Activated CD8-positive, alpha-beta memory T cell treated with anti-CD3 and anti-CD28 coated beads, Interleukin-2, amount 10 ng/mL, durations not matched to agents 7 days and 5 days (primary cell): Measurements from ENCODE around the gene CFI. TPM values are rescaled to one million over a fixed set of nuclear protein-coding genes. Genes with fewer than 3 reads are reported as not detected.

ENCODE experiments used
- ATAC-seq: fragments of 150-1000 bp; cut with Tn5 transposase; one replicate; pipeline ENCODE4 v1.10.0; 2021; ENCODE audit warnings: moderate library complexity
- CTCF ChIA-PET: fragments of 350-600 bp; sonication (Branson Sonifier 250); formaldehyde crosslinking; loops from one replicate; lab custom pipeline; 2021; ENCODE audit warnings: antibody characterized with exemption; lab: Charles Lee
- DNase-seq: peaks from one replicate; pipeline ENCODE4 v3.0.0-alpha.2; 2020
- H3K27ac Mint-ChIP-seq: one replicate; pipeline ENCODE4 v1.8.0; 2021; ENCODE audit warnings: mild to moderate bottlenecking, mixed read lengths
- H3K27me3 Mint-ChIP-seq: one replicate; pipeline ENCODE4 v1.8.0; 2021; ENCODE audit warnings: mixed read lengths
- H3K36me3 Mint-ChIP-seq: one replicate; pipeline ENCODE4 v1.8.0; 2021; ENCODE audit warnings: mild to moderate bottlenecking, mixed read lengths
- H3K4me1 Mint-ChIP-seq: one replicate; pipeline ENCODE4 v1.8.0; 2021; ENCODE audit warnings: mixed read lengths
- H3K4me3 Mint-ChIP-seq: one replicate; pipeline ENCODE4 v1.8.0; 2021; ENCODE audit warnings: mild to moderate bottlenecking, moderate library complexity, mixed read lengths
- H3K9me3 Mint-ChIP-seq: one replicate; pipeline ENCODE4 v1.8.0; 2022; ENCODE audit warnings: low read depth, mixed read lengths
- total RNA-seq, 2 experiments: library from RNA; stranded (reverse); gene quantifications; one replicate each; pipeline ENCODE4 v1.2.3, GENCODE V29; 2021

The CFI gene
- total RNA-seq, 2 experiments from 2014 or later = 0.26 TPM; not detected in 1

DNA sequence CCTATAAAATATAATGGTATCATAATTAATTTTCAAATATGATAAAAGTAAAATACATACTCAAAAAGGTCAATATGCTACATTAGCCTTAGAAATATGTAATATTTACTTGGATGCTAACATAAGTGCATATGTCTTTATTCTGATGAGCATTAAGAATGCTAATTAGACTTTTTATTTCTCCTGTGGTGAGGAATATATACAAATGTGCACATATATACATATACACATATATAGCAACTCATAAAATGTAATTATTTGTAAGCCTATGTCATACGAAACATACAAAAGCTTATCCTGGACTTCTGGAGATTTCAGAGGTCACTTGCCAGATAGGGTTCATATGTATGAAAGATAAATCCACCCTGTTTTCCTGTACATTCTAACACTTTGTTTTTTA, 83.0 kb downstream of the CFI start:
- DNase-seq (no peak), ATAC-seq (no peak)
- no peak overlapping the region for H3K4me3 Mint-ChIP-seq
- no peaks in the 10 kb centered on the region for H3K27me3 Mint-ChIP-seq
- no peaks in the 10 kb centered on the region for H3K4me1 Mint-ChIP-seq
- no peaks in the 10 kb centered on the region for H3K9me3 Mint-ChIP-seq
- no peak overlapping the region for H3K27ac Mint-ChIP-seq
- CTCF ChIA-PET = no interaction called here
- peaks cover 24% of the 10 kb centered on the region for H3K36me3 Mint-ChIP-seq

- no peaks in the 10 kb centered on the region for H3K4me1 Mint-ChIP-seq
- peaks cover 21% of the 10 kb centered on the region for H3K36me3 Mint-ChIP-seq
- no peak overlapping the region for H3K27ac Mint-ChIP-seq
- no peak for DNase-seq
- H3K9me3 Mint-ChIP-seq = no peaks in the 10 kb centered on the region
- CTCF ChIA-PET = interaction anchor here (1.3 kb wide), 1 partner anchor 11 kb away, joined by 4 read pairs; no protein-coding TSS in a partner anchor
- no peak for ATAC-seq
- H3K4me3 Mint-ChIP-seq = no peak overlapping the region
- H3K27me3 Mint-ChIP-seq = no peaks in the 10 kb centered on the region
Measured at GRCh38 chr4:109713500-109713899, 88.3 kb downstream of the CFI start.

DNA sequence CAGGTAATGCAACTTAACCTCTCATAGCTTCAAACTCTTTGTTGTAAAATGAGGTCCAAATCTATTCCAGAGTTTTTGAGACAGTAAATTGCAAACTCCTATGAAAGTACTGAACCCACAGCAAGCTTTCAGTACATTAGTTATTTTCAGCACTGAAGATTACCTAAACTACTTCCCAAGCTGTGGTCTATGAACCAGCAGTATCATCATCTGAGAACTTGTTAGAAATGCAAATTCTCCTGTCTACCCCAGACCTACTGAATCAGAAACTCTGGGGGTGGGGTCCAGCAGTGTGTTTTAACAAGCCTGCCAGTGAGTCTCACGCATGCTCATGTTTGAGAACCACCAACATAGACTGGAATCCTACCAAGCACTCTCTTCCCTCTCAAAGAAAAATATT, 92.8 kb downstream of the CFI start:
- Mint-ChIP-seq H3K27ac (no peak overlapping the region), H3K27me3 (no peaks in the 10 kb centered on the region), H3K4me3 (no peak overlapping the region), H3K36me3 (peaks cover 7% of the 10 kb centered on the region), H3K9me3 (no peaks in the 10 kb centered on the region), H3K4me1 (peaks cover 2% of the 10 kb centered on the region)
- no peak for DNase-seq
- ATAC-seq = no peak
- CTCF ChIA-PET = no interaction called here

DNA sequence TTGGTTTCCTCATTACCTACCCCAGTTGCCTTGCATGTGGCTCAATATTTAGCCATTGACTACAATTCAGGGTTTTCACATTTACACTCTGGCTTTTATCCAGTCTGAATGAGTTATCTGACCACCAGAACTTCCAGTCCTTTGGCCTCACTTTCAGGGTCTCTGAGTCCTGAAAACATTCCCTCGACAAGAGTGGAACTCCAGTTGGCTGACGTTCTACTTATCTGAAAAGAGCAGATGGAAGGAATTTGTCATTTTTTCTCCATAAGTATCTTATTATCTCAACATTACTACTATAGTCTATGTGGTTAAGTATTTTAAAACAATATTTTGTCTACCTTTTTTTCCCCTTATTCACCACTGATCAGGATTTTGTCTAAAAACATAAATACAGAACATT, 93.4 kb downstream of the CFI start:
- CTCF ChIA-PET = no interaction called here
- H3K9me3 Mint-ChIP-seq = no peaks in the 10 kb centered on the region
- H3K4me3 Mint-ChIP-seq = no peak overlapping the region
- DNase-seq (no peak), ATAC-seq (no peak)
- H3K36me3 Mint-ChIP-seq = peaks cover 7% of the 10 kb centered on the region
- H3K27ac Mint-ChIP-seq = no peak overlapping the region
- H3K4me1 Mint-ChIP-seq = peaks cover 6% of the 10 kb centered on the region
- H3K27me3 Mint-ChIP-seq = no peaks in the 10 kb centered on the region

DNA sequence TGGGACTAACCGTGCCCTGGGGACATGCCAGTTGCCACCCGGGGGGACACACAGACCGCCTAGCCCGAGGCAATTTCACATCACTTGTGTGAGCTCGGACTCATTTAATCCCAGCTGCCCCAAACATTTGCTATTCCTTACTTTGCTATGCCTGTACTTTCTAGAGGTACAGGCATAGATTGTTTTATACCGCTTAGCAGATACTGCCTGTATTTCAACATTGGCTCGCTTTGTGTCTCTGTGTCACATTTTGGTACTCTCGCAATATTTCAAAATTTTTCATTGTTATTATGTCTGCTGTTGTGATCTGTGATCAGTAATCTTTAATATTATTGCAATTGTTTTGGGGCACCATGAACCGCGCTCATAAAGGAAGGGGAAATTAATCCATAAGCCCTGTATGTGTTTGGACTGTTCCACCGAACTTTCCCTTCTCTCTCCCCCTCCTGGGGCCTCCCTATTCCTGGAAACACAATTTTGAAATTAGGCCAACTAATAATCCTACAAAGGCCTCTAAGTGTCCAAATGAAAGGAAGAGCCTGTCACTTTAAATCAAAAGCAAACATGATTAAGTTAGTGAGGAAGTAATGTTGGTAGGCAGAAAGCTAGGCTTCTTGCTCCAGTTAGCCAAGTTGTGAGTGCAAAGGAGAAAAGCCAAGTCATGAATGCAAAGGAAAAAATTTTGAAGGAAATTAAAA, 98.0 kb downstream of the CFI start:
- DNase-seq (no peak), ATAC-seq (no peak)
- CTCF ChIA-PET = interaction anchor here (0.8 to 4.6 kb wide), 10 partner anchors 13 to 273 kb away, joined by 3 to 24 read pairs (median 6); partner anchors contain the start of genes PLA2G12A, RRH and SEC24B
- peak overlapping the region; percentile 89 for H3K27ac Mint-ChIP-seq
- no peaks in the 10 kb centered on the region for H3K9me3 Mint-ChIP-seq
- H3K4me3 Mint-ChIP-seq = peak overlapping the region; percentile 91
- H3K27me3 Mint-ChIP-seq = no peaks in the 10 kb centered on the region
- peaks cover 27% of the 10 kb centered on the region for H3K4me1 Mint-ChIP-seq
- peaks cover 5% of the 10 kb centered on the region for H3K36me3 Mint-ChIP-seq

DNA sequence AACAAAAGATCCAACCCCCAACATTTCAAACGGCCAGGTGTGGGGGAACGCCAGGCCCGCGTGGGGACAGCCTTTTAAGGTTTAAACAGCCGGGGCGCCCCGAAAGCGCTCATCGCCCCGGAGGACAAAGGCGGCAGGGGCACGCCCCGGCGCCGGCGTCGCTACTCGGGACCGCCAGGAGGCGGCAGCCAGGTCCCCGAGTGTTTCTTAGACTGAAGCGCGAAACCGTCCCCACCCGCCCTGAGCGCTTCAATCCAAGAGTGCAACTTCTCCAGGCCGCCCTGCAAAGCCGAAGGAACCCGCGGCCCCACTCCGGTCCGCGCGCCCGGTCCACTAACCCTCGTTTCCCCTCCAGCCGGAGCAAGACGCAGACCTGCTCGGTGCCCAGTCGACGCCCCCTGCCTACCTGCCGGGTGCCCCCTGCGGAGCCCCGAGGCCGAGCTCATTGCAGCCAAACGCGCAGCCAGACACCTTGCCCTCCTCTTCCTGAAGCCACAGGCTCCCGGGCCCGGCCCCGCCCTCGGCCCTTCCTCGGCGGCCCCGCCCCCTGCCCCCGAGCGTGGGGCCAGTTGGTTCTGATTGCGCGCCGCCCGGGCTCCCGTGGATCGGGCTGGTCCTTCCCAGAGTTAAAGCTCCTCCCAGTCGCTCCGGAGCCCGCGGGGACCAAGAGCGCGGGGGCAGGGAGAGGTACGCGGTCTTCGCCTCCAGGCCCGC, 98.7 kb downstream of the CFI start, which contains the start of gene CASP6:
Gene CASP6 (minus strand): TSS at position 496 of the 714 bp plus-strand sequence. CDS start 50 bp downstream, at position 446.
- CTCF ChIA-PET = interaction anchor here (0.8 to 4.6 kb wide), 15 partner anchors 11 to 275 kb away, joined by 3 to 24 read pairs (median 5); partner anchors contain the start of genes PLA2G12A, RRH and SEC24B
- H3K27me3 Mint-ChIP-seq = no peaks in the 10 kb centered on the region
- ATAC-seq = peak; percentile 91
- peaks cover 33% of the 10 kb centered on the region for H3K4me1 Mint-ChIP-seq
- peak within 1 kb of the TSS; percentile 89 for H3K27ac Mint-ChIP-seq
- peak; percentile 86 for DNase-seq
- H3K4me3 Mint-ChIP-seq = peak within 1 kb of the TSS; percentile 91
- no peaks in the 10 kb centered on the region for H3K9me3 Mint-ChIP-seq
- peaks cover 6% of the 10 kb centered on the region for H3K36me3 Mint-ChIP-seq

GRCh38 chr4:109701566-109702410, 100.0 kb downstream of the CFI start:
- no peak for DNase-seq
- H3K4me1 Mint-ChIP-seq = peaks cover 33% of the 10 kb centered on the region
- no peaks in the 10 kb centered on the region for H3K27me3 Mint-ChIP-seq
- no peak for ATAC-seq
- H3K27ac Mint-ChIP-seq = peak overlapping the region; percentile 89
- H3K9me3 Mint-ChIP-seq = no peaks in the 10 kb centered on the region
- H3K4me3 Mint-ChIP-seq = peak overlapping the region; percentile 91
- peaks cover 17% of the 10 kb centered on the region for H3K36me3 Mint-ChIP-seq
- CTCF ChIA-PET = interaction anchor here (0.8 to 4.6 kb wide), 13 partner anchors 11 to 809 kb away, joined by 3 to 24 read pairs (median 4); partner anchors contain the start of genes PLA2G12A, RRH and SEC24B

GRCh38 chr4:109699553-109700225, 102.1 kb downstream of the CFI start:
- Mint-ChIP-seq H3K4me1 (peaks cover 33% of the 10 kb centered on the region), H3K4me3 (no peak overlapping the region), H3K36me3 (peaks cover 19% of the 10 kb centered on the region), H3K9me3 (no peaks in the 10 kb centered on the region), H3K27me3 (no peaks in the 10 kb centered on the region), H3K27ac (no peak overlapping the region)
- ATAC-seq (no peak), DNase-seq (no peak)
- CTCF ChIA-PET = interaction anchor here (1.0 to 4.6 kb wide), 5 partner anchors 9 to 267 kb away, joined by 3 to 18 read pairs (median 4); partner anchors contain the start of gene SEC24B

GRCh38 chr4:109698656-109699055, 103.1 kb downstream of the CFI start:
- Mint-ChIP-seq H3K4me3 (no peak overlapping the region), H3K4me1 (peaks cover 27% of the 10 kb centered on the region), H3K27me3 (no peaks in the 10 kb centered on the region), H3K9me3 (no peaks in the 10 kb centered on the region), H3K27ac (no peak overlapping the region), H3K36me3 (peaks cover 28% of the 10 kb centered on the region)
- no peak for DNase-seq
- no peak for ATAC-seq
- CTCF ChIA-PET = interaction anchor here (1.8 kb wide), 1 partner anchor 266 kb away, joined by 10 read pairs; the partner anchor contains the start of gene SEC24B

- Mint-ChIP-seq H3K9me3 (no peaks in the 10 kb centered on the region), H3K4me1 (peaks cover 29% of the 10 kb centered on the region), H3K4me3 (no peak overlapping the region), H3K36me3 (peaks cover 58% of the 10 kb centered on the region), H3K27ac (peak overlapping the region; percentile 66), H3K27me3 (no peaks in the 10 kb centered on the region)
- ATAC-seq = peak; percentile 13
- CTCF ChIA-PET = interaction anchor here (0.9 to 2.6 kb wide), 4 partner anchors 11 to 258 kb away, joined by 3 to 18 read pairs (median 4); partner anchors contain the start of genes CASP6 and GAR1
- DNase-seq = no peak
Measured at GRCh38 chr4:109691411-109691920, 110.3 kb downstream of the CFI start.
